Stimulated activated CD4-positive, alpha-beta T cell treated with anti-CD3 and anti-CD28 coated beads, Interleukin-12 subunit alpha, Interleukin-12 subunit beta, amount 100 ng/mL, for 24 hours (primary cell): ENCODE results near the gene SLC25A26.

Experiments
- DNase-seq, 2 experiments: peaks; one replicate each; pipeline ENCODE4 v3.0.0-alpha.2; 2020; ENCODE audit warnings: low read depth in 2 of 2

SLC25A26 gene

DNA sequence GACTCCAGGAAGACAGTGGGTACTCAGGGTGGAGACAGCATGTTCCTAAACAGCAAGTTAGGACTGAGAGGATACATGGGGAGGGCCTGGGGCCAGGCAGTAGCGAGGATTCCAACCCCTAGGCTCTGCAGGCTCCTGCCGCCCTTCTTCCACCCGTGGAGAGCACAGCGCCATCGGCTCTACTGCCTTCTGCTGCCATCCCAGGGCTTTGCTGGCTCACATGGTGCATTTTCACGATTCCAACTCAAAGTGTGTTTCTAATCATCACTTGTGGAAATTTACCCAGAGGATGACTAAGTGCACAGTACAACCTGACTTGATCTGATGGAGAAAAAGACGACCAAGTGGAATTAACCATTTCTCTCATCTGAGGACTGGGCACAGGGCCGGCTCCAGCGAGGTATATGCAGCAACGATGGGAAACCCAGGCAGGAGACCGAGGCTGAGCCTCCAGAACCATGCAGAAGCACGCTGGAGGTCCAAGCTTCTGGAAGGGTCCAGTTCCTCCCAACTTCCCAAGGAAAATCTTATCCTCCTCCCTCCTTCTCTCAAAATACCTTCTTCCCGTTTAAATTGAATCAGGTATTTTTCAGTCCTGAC is 175.5 kb downstream of the SLC25A26 start:
- no peak for DNase-seq

DNA sequence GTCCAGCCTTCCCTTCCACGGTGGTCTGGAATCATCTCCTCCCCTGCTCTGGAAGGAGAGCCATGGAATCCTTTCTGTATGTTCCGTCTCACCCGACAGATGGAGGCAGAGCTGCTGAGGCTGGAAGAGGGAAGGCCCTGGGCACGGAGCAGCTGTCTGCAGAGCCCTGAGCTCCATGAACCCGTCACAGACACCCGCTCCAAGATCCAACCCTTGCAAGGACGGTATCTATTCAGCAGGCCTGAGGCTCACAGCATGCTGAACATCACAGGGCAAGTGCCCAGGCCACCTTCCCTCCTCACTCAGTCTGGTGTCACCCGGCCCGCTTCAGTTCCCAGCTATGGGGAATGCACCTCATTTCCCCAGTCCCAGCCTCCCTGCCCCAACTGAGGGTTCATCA is 176.1 kb downstream of the SLC25A26 start:
- no peak for DNase-seq

DNA sequence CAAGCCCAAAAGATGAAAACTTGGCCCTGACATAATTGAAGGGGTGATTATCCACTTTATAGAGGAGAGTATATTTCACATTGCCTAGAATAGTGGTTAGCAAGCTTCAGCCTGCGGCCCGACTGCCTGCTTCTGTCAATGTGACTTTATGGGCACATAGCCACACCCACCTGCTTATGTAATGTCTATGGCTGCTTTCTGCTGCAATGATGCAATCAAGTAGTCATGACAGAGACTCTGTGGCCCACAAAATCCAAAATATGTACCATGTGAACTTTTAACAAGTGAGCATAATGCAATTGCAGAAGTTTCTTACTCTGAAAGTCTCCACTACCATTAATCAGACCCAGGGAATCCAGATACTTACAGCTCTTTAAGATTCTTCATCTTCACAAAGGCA is 176.9 kb downstream of the SLC25A26 start:
- no peak for DNase-seq

DNA sequence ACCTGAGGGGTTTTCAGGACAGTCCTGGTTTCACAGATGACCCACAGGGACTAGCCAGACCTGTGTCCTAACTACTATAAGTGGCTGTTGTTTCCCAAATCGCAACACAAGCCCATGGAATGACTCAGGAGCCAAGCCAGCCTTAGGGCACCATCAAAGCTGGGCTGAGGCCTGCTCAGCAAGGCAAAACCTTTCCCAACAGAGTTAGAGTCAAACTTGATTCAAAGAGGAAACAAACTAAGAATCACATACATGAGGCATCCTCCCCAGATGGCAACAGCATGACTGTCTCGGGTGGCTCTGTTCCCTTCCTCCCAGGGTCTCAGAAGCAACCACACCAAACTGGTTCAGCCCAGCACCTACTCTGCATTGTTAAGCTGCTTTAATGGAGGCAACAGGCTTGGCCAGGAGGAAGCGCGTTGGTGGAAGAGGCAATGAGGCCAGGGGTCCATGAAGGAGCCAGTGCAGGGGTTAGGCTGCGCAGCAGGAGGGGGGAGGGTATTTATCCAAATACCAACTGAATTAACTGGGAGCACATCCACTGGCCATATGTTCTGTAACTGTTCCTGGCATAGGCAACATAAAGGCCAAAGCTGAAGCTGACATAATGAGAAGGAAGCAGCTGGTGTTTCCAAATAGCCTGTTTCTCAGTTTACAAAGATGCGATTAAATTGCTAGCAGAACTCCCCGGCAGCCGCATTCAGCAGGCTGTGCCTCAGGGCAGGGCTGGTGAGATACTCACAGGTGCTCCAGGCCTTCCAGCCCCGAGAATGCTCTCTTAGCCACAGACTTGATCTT is 177.6 kb downstream of the SLC25A26 start:
- no peak for DNase-seq

DNA sequence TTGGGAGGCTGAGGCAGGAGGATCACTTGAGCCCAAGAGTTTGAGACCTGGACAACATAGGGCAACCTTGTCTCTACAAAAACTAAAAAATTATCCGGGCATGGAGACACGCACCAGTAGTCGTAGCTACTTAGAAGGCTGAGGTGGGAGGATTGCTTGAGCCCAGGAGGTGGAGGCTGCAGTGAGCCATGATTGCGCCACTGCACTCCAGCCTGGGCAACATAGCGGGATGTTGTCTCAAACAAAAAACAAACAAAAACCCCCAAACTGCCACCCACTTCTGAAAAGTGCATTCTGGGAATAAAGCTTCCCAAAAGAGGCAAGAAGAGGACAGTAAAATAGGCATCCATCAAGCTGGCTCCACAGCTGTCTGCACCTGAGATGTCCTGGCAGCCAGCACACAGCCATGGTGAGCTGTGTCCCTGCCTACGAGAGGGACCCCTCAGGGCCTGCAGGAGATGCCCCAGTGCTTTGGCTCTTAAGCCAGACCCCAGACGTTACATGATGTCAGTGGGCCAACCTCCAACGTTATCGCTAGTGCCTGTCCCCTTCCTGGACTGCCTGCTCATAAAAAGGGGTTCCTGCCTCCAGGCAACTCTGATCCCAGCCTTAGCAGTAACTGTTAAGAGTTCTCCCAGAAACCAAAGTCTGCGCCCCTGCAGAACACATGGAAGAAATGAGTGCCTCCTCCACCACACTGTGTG is 178.9 kb downstream of the SLC25A26 start:
- no peak for DNase-seq

DNA sequence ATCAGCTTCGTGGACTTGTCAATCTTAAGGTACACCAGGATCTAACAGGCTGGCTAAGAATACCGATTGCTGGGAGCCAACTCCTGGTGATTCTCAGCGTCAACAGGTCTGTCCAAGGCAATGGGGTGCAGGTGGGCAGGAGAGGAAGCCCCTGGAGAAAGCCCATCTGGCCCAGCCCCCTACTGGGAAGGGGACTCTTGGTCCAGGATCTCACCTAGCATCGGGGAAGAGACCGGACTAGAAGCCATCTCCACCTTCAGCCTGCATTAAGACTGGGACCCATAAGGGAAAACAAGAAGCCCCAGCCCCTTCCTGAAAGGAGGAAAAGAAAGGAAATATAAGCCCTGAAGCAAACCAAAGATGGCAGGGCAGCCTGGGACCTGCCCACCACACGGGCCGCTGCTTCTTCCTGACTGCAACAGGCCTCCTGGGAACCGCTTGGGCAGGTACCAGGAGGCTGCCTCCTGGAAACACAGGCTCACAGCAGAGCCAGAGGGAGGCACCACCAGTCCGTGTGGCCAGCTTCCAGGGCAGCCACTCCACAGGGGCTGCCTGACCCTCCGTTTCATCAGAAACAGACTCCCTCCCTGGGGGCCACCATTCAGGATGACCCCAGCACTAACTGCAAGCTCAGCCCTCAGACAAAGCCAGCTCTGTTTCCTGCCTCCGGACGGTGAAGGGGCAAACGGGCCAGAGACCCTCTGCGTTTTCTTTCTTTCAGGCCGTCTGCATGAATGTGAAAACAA is 179.8 kb downstream of the SLC25A26 start:
- DNase-seq: no peak

DNA sequence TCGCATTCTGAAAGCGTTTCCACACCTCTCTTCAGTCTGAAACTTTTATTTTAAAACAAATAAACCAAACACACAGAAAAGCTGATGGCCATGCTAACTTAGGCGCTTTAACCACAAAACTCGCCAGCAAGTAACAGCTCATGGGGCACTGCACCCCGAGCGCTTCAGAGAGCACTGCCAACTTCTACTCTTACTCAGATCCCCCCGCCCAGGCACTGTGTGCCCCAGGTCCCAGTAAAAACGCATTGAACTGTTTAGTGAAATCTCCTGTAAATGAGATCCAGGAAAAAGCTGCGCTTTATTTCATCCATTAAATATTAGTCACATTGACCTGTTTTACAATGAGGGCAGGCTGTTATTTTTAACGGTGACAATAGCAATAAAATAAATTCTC is 180.4 kb downstream of the SLC25A26 start:
- DNase-seq: no peak

DNA sequence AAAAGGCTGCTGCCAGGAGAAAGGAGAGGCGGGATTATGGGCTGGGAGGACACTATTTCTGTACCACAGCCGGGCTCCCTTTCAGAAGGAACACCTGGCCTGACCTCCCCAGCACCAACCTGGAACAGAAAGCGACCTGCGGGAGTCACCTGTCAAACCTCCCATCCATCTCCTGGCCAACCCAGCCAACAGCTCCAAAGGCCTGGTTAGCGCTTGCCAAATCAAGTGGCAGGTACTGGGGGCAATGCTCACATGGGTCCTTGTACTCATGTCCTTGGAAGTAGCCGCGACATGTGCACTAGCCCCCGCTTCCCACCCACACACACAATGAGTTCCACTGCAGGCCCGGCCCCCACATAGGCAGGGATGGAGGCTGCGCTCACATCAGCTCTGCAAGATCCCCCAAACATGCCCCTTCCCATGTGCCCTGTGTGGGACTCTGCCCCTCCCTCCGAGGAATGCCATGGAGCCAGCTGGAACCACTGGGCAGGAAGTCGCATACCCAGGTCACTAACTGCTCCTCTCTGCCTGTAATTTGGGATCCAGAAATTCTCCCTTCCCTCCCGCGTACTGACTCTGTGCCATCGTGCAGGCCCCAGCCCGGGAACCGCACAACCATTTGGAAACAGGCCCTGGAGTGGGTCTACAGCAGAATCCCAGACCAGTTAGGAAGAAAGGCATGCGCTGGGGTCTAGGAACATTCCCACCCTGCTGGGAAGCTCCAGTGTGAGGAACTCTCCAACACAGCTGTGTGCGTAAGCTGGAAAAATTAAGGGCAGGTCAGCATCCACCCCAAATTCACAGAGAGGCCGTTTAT is 181.1 kb downstream of the SLC25A26 start:
- DNase-seq: no peak

DNA sequence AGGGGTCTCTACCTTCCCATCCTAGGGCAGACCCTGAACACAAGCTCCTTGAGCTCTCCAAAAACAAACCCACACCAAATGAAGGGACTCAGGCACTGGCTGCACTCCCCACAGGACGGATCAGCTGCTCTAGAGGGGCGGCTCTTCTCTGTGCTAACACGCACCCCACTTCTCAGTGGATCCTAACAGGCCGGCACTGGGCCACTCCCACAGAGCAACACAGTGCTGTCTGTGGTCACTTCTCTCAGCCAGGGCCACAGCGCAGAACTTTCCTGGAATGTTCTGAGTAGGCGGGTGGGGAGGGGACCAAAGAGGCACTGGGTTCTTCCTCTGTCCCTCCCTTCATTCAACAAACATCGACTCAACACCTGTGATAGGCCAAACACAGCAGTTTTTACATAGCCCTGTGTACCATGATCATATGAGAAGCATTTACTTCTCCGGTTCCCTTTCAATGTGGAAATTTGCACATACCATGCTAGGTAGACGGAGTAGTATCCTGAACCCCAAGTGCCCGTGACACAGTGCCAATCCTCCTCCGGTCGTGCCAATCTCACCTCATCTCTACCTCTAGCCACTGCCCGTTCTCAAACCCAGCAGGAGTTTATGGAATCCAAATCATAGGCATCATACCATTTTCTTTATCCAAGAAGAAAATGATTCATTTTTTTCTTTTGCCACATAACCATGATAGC is 181.9 kb downstream of the SLC25A26 start:
- DNase-seq: no peak

DNA sequence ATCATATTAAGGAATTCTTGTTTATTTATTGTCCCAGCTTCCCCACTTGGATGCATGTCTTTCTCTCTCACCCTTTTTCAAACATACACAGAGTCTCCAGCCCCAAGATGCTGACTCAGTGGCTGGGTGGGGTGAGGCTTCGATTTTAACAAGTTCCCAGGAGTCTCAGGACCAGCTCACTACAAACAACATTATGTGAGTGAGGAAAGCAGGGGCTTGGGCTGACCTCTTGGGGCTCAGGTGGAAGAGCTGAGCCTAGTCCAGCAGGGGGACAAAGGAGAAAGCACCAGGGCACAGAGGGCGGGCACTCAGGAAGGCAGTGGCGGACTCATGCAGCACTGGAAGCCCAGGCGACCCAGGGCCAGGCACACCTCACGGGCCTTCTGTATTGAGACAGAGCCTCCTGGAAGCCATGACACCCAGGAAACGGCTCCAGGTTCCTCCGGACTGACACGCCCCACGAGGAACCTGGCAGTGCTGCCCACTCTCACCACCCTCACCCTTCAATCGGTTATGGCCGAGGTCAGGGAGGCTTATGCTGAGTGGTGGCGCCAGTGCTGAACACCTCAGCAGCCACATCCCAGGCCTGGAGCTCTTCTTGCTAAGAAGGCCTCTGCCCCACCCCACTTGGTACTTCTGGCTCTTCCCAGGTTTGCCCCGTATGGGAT is 182.7 kb downstream of the SLC25A26 start:
- DNase-seq: no peak

DNA sequence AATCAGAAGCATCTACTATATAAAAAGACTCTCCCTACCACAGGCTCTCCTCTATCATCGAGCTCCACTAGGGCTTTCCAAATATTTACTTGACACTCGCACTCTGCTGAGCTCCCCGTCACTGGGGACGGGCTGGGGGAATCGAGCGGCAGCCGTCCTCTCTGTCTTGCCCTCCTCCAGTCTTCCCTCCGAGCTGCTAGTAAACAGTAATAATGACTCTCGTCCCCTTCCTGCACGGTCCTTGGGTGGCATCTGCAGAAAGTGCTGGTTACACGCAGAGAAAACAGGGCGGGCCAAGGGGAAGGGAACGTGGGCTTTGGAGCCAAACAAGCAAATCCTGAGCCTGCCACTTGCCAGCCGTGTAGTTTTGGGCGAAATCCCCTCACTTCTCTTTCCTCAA is 183.4 kb downstream of the SLC25A26 start:
- DNase-seq: no peak

DNA sequence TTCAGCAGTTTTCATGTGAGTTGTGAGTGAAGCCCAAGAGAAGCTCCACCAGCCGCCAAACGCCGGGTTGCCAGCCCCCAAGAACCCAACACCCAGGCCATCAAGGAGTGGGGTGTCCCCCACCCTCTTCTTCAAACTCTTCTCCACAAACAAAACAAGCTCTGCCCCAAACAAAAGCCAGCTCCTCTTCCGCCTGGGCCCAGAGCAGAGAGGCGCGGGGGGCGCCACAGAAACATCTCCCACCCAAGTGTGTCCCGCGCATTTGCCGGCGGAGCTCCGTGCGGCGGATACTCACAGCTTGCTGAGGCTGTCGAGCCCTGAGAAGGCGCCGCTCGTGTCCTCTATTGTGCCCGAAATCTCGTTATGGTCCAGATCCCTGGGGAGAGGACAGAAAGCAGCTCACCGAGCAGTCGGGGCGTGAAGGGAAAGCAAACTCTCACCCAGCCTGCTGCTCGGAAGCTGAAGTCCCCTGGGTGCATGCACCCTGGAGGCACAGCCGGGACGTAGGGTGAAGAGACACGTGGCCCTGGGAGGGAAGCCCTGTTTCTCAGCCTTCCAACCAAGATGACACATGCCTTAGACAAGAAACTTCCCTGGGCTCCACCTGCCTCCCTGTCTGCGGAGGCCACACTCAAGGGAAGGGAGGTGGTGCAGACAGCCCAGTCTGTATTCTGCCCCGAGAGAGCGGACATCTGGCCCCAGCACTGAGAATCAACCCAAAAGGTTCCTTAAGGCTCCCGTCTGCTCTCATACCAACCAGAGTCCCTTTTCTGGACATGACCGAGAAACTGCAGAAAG is 184.3 kb downstream of the SLC25A26 start:
- DNase-seq: no peak

DNA sequence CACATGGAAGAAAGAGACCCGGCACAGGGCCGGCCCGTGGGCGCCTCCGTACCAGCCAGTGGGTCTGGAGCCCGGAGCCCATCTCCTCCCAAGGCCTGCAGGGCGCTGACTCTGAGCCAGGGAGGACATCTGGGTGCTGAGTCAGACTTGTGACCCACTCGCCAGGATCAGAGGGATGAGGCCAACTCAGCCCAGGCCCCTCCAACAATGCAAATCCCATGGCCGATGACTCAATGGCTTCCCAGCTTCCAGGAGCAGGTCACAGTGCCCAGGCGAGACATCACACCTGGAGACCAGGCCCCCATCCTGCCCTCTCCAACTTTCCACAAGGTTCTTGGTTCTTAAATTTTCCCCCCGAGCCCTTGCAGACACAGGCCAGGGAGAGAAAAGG is 184.9 kb downstream of the SLC25A26 start:
- DNase-seq: no peak

DNA sequence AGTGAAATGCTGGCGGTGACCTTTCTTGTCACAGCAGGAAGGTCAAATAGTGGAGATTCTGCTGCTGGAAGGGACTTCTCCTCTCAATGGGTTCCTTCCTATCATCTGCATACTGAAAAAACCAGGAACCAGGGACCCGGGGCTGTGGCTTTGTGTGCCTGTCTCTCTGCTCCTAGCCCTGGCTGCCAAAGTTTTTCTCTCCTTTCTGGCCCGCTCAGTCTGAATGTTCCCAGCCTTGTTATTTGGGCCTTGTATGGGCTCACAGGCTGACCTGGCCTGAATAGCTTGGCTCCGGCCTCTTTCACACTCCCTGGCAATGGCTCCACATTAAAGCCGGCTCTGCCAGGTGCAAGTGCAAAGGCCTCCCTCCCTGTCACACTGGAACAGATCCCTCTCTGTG is 185.4 kb downstream of the SLC25A26 start:
- no peak for DNase-seq

DNA sequence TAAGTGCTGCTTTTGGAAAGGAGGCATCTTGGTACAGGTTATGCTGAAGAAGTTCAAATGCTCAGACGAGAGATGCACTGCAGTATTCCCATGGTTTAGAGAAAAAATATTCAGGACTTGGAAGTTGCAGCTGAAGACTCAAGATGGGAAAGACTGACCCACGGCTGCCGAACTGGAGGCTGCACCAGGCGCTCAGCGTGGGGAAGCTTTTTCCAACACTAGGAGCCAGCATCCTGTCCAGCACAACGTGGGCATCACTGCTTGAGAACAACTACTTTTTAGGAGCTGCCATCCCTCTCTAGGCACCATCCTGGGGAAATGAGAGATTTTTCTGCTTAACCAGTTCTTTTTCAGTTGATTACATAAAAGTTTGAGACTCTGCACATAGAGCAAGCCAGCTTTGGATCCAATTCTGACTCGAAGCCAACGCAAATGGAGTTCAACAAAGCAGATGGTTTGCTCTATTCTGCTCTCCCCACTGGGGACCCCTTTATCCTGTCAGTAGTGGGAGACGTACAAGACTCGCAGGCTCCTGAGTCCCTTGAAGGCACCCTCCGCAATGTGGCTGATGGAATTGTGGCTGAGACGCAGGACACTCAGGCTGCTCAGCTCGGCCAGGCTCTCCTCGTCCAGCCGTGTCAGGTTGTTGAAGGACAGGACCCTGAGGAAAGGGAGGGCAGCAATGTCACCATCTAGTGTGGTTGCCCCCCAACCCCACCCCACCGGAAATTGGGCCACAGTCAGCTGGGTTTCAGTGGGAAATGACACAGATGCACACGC is 186.2 kb downstream of the SLC25A26 start:
- no peak for DNase-seq

DNA sequence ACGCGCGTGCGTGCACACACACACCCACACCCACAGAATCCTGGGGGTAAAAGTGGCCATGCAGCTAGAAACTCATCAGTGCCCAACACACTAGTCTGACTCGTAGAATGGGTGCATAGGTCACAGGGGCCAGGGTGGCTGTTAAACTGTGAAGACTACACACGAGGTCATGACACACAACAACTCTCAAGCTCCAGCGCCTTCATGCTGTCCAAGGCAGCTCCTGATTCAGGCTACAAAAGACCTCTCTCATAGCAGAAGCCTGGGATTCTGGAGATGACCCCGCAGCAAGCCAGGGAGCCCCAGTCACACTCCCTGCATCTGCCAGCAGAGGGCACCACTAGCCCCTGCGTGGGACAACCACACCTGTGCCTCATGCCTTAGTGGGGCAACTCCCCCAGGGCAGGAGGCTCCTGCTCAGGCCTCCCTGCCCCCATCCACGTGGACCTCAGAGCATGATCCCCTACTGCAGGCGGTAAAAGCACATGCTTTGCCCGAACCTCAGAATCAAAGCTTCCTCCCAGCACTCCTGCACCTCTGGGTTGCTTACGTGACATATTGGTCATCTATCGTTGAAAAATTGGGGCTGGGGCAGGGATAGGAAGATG is 186.9 kb downstream of the SLC25A26 start:
- DNase-seq: peak; percentile 54 to 70

DNA sequence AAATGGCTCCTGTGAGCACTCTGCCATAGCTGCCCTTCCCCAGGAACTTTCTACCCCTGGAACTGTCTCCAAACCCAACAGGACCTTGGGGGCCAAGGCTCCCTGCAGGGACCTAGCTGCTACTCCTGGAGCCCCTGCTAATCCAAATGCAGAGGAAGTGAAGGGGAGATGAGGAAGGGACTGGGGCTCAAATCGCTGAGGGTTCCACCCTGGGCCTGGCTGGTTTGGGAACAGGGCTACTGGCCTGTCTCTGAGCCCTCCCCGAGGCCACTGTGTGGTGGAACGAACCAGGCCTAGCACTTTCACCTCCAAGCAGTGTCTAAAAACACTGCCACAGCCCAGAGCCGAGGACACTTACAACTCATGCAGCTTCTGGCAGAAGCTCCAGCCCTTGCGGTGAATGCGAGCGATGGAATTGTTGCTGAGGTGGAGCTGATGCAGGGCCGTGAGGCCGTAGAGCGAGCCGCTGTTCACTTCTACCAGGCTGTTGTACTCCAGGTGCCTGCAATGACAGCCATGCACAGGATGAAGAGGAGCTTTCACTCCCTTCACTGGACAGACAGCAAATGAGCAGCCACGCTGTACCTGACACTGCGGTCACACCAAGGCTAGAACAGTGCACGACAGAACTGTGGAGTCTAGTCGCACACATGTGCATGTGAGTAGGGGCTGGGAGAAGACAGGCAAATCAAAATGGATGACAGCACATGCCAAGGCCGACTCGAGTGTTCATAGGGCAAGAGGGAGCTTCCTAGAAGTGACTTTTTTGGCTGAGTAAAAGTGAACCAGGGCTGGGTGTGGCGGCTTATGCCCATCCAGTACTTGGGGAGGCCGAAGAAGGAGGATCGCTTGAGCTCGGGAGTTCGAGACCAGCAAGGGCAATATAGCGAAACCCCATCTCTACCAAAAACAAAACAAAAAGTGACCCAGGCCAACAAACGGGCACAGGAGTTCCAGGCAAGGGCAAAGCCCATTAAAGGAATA is 189.3 kb downstream of the SLC25A26 start:
- no peak for DNase-seq
